ENCODE results near the gene LONP2. TPM values are rescaled to one million over a fixed set of nuclear protein-coding genes. Genes with fewer than 3 reads are reported as not detected.

The LONP2 gene
- total RNA-seq, 1 donor from 2014 or later: 30.6 TPM

- no peaks in the 10 kb centered on the region for H3K27me3 ChIP-seq
- peaks cover 3% of the 10 kb centered on the region for H3K4me1 ChIP-seq
- no peak overlapping the region for H3K4me2 ChIP-seq
- H3K9ac ChIP-seq: no peak overlapping the region
- H2AFZ ChIP-seq (replicated peaks): no peak overlapping the region
- Mint-ChIP-seq H3K4me3 (no peak overlapping the region), H3K27me3 (ENCODE audit: insufficient read depth, low read depth) (peaks cover 7% of the 10 kb centered on the region), H3K36me3 (no peaks in the 10 kb centered on the region), H3K9me3 (no peaks in the 10 kb centered on the region), H3K27ac (no peak overlapping the region), H3K4me1 (no peaks in the 10 kb centered on the region)
- no peak for DNase-seq (ENCODE audit: low spot score)
- no peaks in the 10 kb centered on the region for H4K20me1 ChIP-seq (ENCODE audit: low read depth)
- no peaks in the 10 kb centered on the region for H3K36me3 ChIP-seq
- no peaks in the 10 kb centered on the region for H3K79me2 ChIP-seq (ENCODE audit: low read depth)
- no peaks in the 10 kb centered on the region for H3K9me3 ChIP-seq (ENCODE audit: low read depth)
- TF ChIP-seq EZH2phosphoT487 (IDR thresholded peaks at IDR 0.05) (no peak), CTCF (IDR thresholded peaks at IDR 0.05) (no peak), EZH2 (IDR thresholded peaks at IDR 0.05) (no peak)
- no peak overlapping the region for H3K27ac ChIP-seq
- no peak overlapping the region for H3K4me3 ChIP-seq
- H3F3A ChIP-seq (ENCODE audit: low read depth): no peaks in the 10 kb centered on the region
These were observed 161.8 kb downstream of the LONP2 start for GRCh38 chr16:48405907-48406306.

Other genes with a start within 250 kb of the LONP2 start
- gene ABCC12, start 88.3 kb upstream of the LONP2 start, total RNA-seq (ENCODE audit: low replicate concordance): 0.06 and 0.12 TPM in 2 replicates
- gene ABCC11, start 3.2 kb downstream of the LONP2 start, total RNA-seq (ENCODE audit: low replicate concordance): 0.09 TPM in 1 of 2 replicates, not detected in the other
- gene SIAH1, start 141.1 kb downstream of the LONP2 start, total RNA-seq (ENCODE audit: low replicate concordance): 50.0 and 73.9 TPM in 2 replicates

All from neural progenitor cell (in vitro differentiated cells).